ENCODE results near the gene TSPAN9. TPM values are rescaled to one million over a fixed set of nuclear protein-coding genes. Genes with fewer than 3 reads are reported as not detected.

Gene TSPAN9
- total and polyA plus RNA-seq, 4 experiments from 2014 or later, result 0.67 to 0.84 TPM; not detected in 2

- Mint-ChIP-seq H3K4me3 (no peak overlapping the region), H3K4me1 (peaks cover 0 to 20% (median 4%) of the 10 kb centered on the region in 4 donors), H3K27ac (no peak overlapping the region), H3K27me3 (peaks cover 4% of the 10 kb centered on the region in 2 donors), H3K36me3 (peaks cover 3 to 17% of the 10 kb centered on the region in 2 donors), H3K9me3 (peaks cover 8 to 34% (median 22%) of the 10 kb centered on the region in 8 donors)
- DNase-seq, result no peak
- intact Hi-C loops (cut with micrococcal nuclease), result no loop called here
- Histone ChIP-seq H3K4me3 (ENCODE audit: low read length in 2 of 2) (no peak overlapping the region), H3K4me1 (ENCODE audit: insufficient read depth, low read length) (peaks cover 8% of the 10 kb centered on the region), H3K9me3 (ENCODE audit: control insufficient read depth in 1 of 2, low read length in 2 of 2) (no peaks in the 10 kb centered on the region), H3K27ac (ENCODE audit: low read depth, low read length) (no peak overlapping the region), H3K36me3 (ENCODE audit: insufficient read depth, low read length) (no peaks in the 10 kb centered on the region), H3K27me3 (ENCODE audit: insufficient read depth, low read length) (no peaks in the 10 kb centered on the region)
- ChIA-PET POLR2A (ENCODE audit: partially characterized antibody) (no interaction called here), CTCF (ENCODE audit: partially characterized antibody) (interaction anchor here (1.1 to 1.2 kb wide), 2 partner anchors 23 to 31 kb away, joined by 3 read pairs; no protein-coding TSS in a partner anchor)
Measured at GRCh38 chr12:3101309-3102024, 24.3 kb downstream of the TSPAN9 start.

GRCh38 chr12:3102771-3103410 lies 25.7 kb downstream of the TSPAN9 start:
- intact Hi-C loops (cut with micrococcal nuclease), result no loop called here
- no peaks in the 10 kb centered on the region for H3K27me3 ChIP-seq (ENCODE audit: insufficient read depth, low read length)
- Mint-ChIP-seq H3K4me1 (peaks cover 0 to 10% (median 2%) of the 10 kb centered on the region in 4 donors), H3K4me3 (no peak overlapping the region), H3K27me3 (peaks cover 4% of the 10 kb centered on the region in 2 donors), H3K27ac (no peak overlapping the region), H3K9me3 (peaks cover 8 to 28% (median 20%) of the 10 kb centered on the region in 8 donors), H3K36me3 (peaks cover 3 to 17% of the 10 kb centered on the region in 2 donors)
- DNase-seq, result no peak
- H3K4me3 ChIP-seq (ENCODE audit: low read length in 2 of 2), result no peak overlapping the region
- ChIA-PET CTCF (ENCODE audit: partially characterized antibody) (interaction anchor here (1.1 kb wide), 1 partner anchor 25 kb away, joined by 3 read pairs; no protein-coding TSS in a partner anchor), POLR2A (ENCODE audit: partially characterized antibody) (no interaction called here)
- H3K36me3 ChIP-seq (ENCODE audit: insufficient read depth, low read length), result no peaks in the 10 kb centered on the region
- no peaks in the 10 kb centered on the region for H3K4me1 ChIP-seq (ENCODE audit: insufficient read depth, low read length)
- no peaks in the 10 kb centered on the region for H3K9me3 ChIP-seq (ENCODE audit: control insufficient read depth in 1 of 2, low read length in 2 of 2)
- no peak overlapping the region for H3K27ac ChIP-seq (ENCODE audit: low read depth, low read length)

GRCh38 chr12:3103806-3104205 lies 26.6 kb downstream of the TSPAN9 start:
- H3K27me3 ChIP-seq (ENCODE audit: insufficient read depth, low read length), result no peaks in the 10 kb centered on the region
- DNase-seq, result no peak
- ChIA-PET CTCF (ENCODE audit: partially characterized antibody) (no interaction called here), POLR2A (ENCODE audit: partially characterized antibody) (no interaction called here)
- no peaks in the 10 kb centered on the region for H3K36me3 ChIP-seq (ENCODE audit: insufficient read depth, low read length)
- Mint-ChIP-seq H3K27ac (peak overlapping the region in 1 of 7 donors; percentile 57), H3K27me3 (peaks cover 4% of the 10 kb centered on the region in 2 donors), H3K4me1 (peaks cover 0 to 4% (median 0%) of the 10 kb centered on the region in 4 donors), H3K36me3 (peaks cover 3 to 13% of the 10 kb centered on the region in 2 donors), H3K9me3 (peaks cover 8 to 21% (median 15%) of the 10 kb centered on the region in 8 donors), H3K4me3 (no peak overlapping the region)
- no peak overlapping the region for H3K27ac ChIP-seq (ENCODE audit: low read depth, low read length)
- H3K4me3 ChIP-seq (ENCODE audit: low read length in 2 of 2), result no peak overlapping the region
- H3K9me3 ChIP-seq (ENCODE audit: control insufficient read depth in 1 of 2, low read length in 2 of 2), result no peaks in the 10 kb centered on the region
- intact Hi-C loops (cut with micrococcal nuclease), result no loop called here
- H3K4me1 ChIP-seq (ENCODE audit: insufficient read depth, low read length), result no peaks in the 10 kb centered on the region

- ChIA-PET CTCF (ENCODE audit: partially characterized antibody) (no interaction called here), POLR2A (ENCODE audit: partially characterized antibody) (no interaction called here)
- no peak for DNase-seq
- Mint-ChIP-seq H3K4me3 (no peak overlapping the region), H3K4me1 (no peaks in the 10 kb centered on the region), H3K27me3 (peaks cover 1 to 3% of the 10 kb centered on the region in 2 donors), H3K36me3 (no peaks in the 10 kb centered on the region), H3K9me3 (peaks cover 0 to 5% (median under 1%) of the 10 kb centered on the region in 8 donors), H3K27ac (no peak overlapping the region)
- Histone ChIP-seq H3K36me3 (ENCODE audit: insufficient read depth, low read length) (no peaks in the 10 kb centered on the region), H3K27me3 (ENCODE audit: insufficient read depth, low read length) (no peaks in the 10 kb centered on the region), H3K9me3 (ENCODE audit: control insufficient read depth in 1 of 2, low read length in 2 of 2) (no peaks in the 10 kb centered on the region), H3K4me3 (ENCODE audit: low read length in 2 of 2) (no peak overlapping the region), H3K27ac (ENCODE audit: low read depth, low read length) (no peak overlapping the region), H3K4me1 (ENCODE audit: insufficient read depth, low read length) (no peaks in the 10 kb centered on the region)
- intact Hi-C loops (cut with micrococcal nuclease), result no loop called here
Measured at GRCh38 chr12:3105690-3106479, 28.7 kb downstream of the TSPAN9 start.

GRCh38 chr12:3106579-3106978 lies 29.4 kb downstream of the TSPAN9 start:
- ChIA-PET CTCF (ENCODE audit: partially characterized antibody) (no interaction called here), POLR2A (ENCODE audit: partially characterized antibody) (no interaction called here)
- DNase-seq, result no peak
- Histone ChIP-seq H3K27ac (ENCODE audit: low read depth, low read length) (no peak overlapping the region), H3K27me3 (ENCODE audit: insufficient read depth, low read length) (no peaks in the 10 kb centered on the region), H3K9me3 (ENCODE audit: control insufficient read depth in 1 of 2, low read length in 2 of 2) (no peaks in the 10 kb centered on the region), H3K4me3 (ENCODE audit: low read length in 2 of 2) (no peak overlapping the region), H3K36me3 (ENCODE audit: insufficient read depth, low read length) (no peaks in the 10 kb centered on the region), H3K4me1 (ENCODE audit: insufficient read depth, low read length) (no peaks in the 10 kb centered on the region)
- Mint-ChIP-seq H3K4me1 (no peaks in the 10 kb centered on the region), H3K9me3 (peaks cover 0 to 3% (median 0%) of the 10 kb centered on the region in 8 donors), H3K4me3 (no peak overlapping the region), H3K36me3 (no peaks in the 10 kb centered on the region), H3K27me3 (peaks cover 0 to 3% of the 10 kb centered on the region in 2 donors), H3K27ac (no peak overlapping the region)
- intact Hi-C loops (cut with micrococcal nuclease), result no loop called here

GRCh38 chr12:3107071-3107583 lies 29.9 kb downstream of the TSPAN9 start:
- H3K36me3 ChIP-seq (ENCODE audit: insufficient read depth, low read length), result no peaks in the 10 kb centered on the region
- no peaks in the 10 kb centered on the region for H3K4me1 ChIP-seq (ENCODE audit: insufficient read depth, low read length)
- H3K9me3 ChIP-seq (ENCODE audit: control insufficient read depth in 1 of 2, low read length in 2 of 2), result no peaks in the 10 kb centered on the region
- DNase-seq, result no peak
- H3K4me3 Mint-ChIP-seq, result no peak overlapping the region
- no peak overlapping the region for H3K27ac Mint-ChIP-seq
- no peaks in the 10 kb centered on the region for H3K27me3 ChIP-seq (ENCODE audit: insufficient read depth, low read length)
- H3K27me3 Mint-ChIP-seq, result no peaks in the 10 kb centered on the region
- H3K9me3 Mint-ChIP-seq, result no peaks in the 10 kb centered on the region
- no peak overlapping the region for H3K27ac ChIP-seq (ENCODE audit: low read depth, low read length)
- ChIA-PET POLR2A (ENCODE audit: partially characterized antibody) (no interaction called here), CTCF (ENCODE audit: partially characterized antibody) (no interaction called here)
- no peaks in the 10 kb centered on the region for H3K4me1 Mint-ChIP-seq
- intact Hi-C loops (cut with micrococcal nuclease), result no loop called here
- H3K4me3 ChIP-seq (ENCODE audit: low read length in 2 of 2), result no peak overlapping the region
- no peaks in the 10 kb centered on the region for H3K36me3 Mint-ChIP-seq

- CTCF ChIA-PET (ENCODE audit: partially characterized antibody), result no interaction called here
- POLR2A ChIA-PET (ENCODE audit: partially characterized antibody), result no interaction called here
Measured at GRCh38 chr12:3107954-3108353, 30.8 kb downstream of the TSPAN9 start.

More at GRCh38 chr12:3107954-3108353, 30.8 kb downstream of the TSPAN9 start:
- no peaks in the 10 kb centered on the region for H3K4me1 ChIP-seq (ENCODE audit: insufficient read depth, low read length)
- Mint-ChIP-seq H3K4me1 (no peaks in the 10 kb centered on the region), H3K27ac (peak overlapping the region in 1 of 7 donors; percentile 79), H3K36me3 (no peaks in the 10 kb centered on the region), H3K27me3 (peaks cover 0 to under 1% of the 10 kb centered on the region in 2 donors), H3K9me3 (no peaks in the 10 kb centered on the region), H3K4me3 (no peak overlapping the region)
- no peak overlapping the region for H3K27ac ChIP-seq (ENCODE audit: low read depth, low read length)
- no peak for DNase-seq
- no peaks in the 10 kb centered on the region for H3K36me3 ChIP-seq (ENCODE audit: insufficient read depth, low read length)
- H3K9me3 ChIP-seq (ENCODE audit: control insufficient read depth in 1 of 2, low read length in 2 of 2), result no peaks in the 10 kb centered on the region
- no peak overlapping the region for H3K4me3 ChIP-seq (ENCODE audit: low read length in 2 of 2)
- intact Hi-C loops (cut with micrococcal nuclease), result no loop called here
- H3K27me3 ChIP-seq (ENCODE audit: insufficient read depth, low read length), result no peaks in the 10 kb centered on the region
